Measurements from ENCODE around the gene FLOT2. TPM values are rescaled to one million over a fixed set of nuclear protein-coding genes. Genes with fewer than 3 reads are reported as not detected.

The FLOT2 gene
- total and polyA plus RNA-seq, 10 of the 15 experiments (the other 5 are each of a cell fraction or from before 2014, with no cell fraction given) = 56.8 to 302 (median 149) TPM

DNA sequence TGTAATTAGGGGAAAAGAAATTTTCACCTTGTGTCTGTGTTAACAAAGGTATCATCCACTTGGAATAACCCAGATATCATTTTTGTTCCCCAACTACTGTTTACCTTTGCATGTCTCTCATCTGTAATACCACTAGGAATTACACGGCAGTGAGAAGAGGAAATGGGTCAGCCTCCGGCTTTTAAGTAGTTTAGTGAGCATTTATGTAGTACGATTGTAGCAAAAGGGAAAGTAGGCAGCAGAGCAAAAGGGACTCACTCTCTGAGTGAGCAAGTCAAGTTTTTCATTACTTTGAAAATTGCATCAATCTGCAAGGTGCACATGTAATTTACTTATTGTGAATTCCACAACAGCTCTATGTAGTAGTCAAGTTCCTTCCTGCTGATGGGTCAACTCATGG is 42.6 kb upstream of the FLOT2 start:
- no peak overlapping the region for H3K27ac ChIP-seq (ENCODE audit: control insufficient read depth, insufficient read depth)
- TF ChIP-seq, protein P1, sequence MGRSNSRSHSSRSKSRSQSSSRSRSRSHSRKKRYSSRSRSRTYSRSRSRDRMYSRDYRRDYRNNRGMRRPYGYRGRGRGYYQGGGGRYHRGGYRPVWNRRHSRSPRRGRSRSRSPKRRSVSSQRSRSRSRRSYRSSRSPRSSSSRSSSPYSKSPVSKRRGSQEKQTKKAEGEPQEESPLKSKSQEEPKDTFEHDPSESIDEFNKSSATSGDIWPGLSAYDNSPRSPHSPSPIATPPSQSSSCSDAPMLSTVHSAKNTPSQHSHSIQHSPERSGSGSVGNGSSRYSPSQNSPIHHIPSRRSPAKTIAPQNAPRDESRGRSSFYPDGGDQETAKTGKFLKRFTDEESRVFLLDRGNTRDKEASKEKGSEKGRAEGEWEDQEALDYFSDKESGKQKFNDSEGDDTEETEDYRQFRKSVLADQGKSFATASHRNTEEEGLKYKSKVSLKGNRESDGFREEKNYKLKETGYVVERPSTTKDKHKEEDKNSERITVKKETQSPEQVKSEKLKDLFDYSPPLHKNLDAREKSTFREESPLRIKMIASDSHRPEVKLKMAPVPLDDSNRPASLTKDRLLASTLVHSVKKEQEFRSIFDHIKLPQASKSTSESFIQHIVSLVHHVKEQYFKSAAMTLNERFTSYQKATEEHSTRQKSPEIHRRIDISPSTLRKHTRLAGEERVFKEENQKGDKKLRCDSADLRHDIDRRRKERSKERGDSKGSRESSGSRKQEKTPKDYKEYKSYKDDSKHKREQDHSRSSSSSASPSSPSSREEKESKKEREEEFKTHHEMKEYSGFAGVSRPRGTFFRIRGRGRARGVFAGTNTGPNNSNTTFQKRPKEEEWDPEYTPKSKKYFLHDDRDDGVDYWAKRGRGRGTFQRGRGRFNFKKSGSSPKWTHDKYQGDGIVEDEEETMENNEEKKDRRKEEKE (IDR thresholded peaks at IDR 0.05) = no peak
- TF ChIP-seq JUNB (IDR thresholded peaks at IDR 0.05) = no peak
- TF ChIP-seq, protein P2, sequence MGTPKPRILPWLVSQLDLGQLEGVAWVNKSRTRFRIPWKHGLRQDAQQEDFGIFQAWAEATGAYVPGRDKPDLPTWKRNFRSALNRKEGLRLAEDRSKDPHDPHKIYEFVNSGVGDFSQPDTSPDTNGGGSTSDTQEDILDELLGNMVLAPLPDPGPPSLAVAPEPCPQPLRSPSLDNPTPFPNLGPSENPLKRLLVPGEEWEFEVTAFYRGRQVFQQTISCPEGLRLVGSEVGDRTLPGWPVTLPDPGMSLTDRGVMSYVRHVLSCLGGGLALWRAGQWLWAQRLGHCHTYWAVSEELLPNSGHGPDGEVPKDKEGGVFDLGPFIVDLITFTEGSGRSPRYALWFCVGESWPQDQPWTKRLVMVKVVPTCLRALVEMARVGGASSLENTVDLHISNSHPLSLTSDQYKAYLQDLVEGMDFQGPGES (IDR thresholded peaks at IDR 0.05) = no peak
- no peak for TF ChIP-seq SIN3A (IDR thresholded peaks at IDR 0.05; ENCODE audit: low read depth, low read length)
- peaks cover 0 to 21% of the 10 kb centered on the region in 2 experiments for H3K36me3 ChIP-seq (ENCODE audit: control insufficient read depth in 2 of 2, insufficient read depth in 2 of 2, low read length in 1 of 2)
- H3K9ac ChIP-seq (ENCODE audit: control insufficient read depth, insufficient read depth, low read length) = no peak overlapping the region
- BruUV-seq (replicated peaks) = no TSS peak
- whole genome bisulfite sequencing (ENCODE audit: insufficient coverage, insufficient replicate concordance, low lambda C conversion rate, missing lambda C conversion rate) = 27% methylated on average over 3 of the region's 3 CpGs
- H3K4me2 ChIP-seq (ENCODE audit: control insufficient read depth, insufficient read depth) = no peak overlapping the region
- ChIA-PET CTCF (no interaction called here), SMC1A (ENCODE audit: uncharacterized antibody, unreplicated experiment) (interaction anchor here (0.8 to 5.1 kb wide), 3 partner anchors 7 to 13 kb away, joined by 3 to 34 read pairs (median 3); no protein-coding TSS in a partner anchor), RAD21 (ENCODE audit: unreplicated experiment) (interaction anchor here (0.6 kb wide), 1 partner anchor 177 kb away, joined by 3 read pairs; no protein-coding TSS in a partner anchor), POLR2A (interaction anchor here (0.8 kb wide), 1 partner anchor 47 kb away, joined by 3 read pairs; no protein-coding TSS in a partner anchor)
- H3K27me3 ChIP-seq (replicated peaks in 1 of 2; ENCODE audit: control insufficient read depth in 2 of 2, insufficient read depth in 2 of 2, low read length in 1 of 2) = no peaks in the 10 kb centered on the region
- DNase-seq (ENCODE audit: low read depth, low spot score) = no peak
- peaks cover 9% of the 10 kb centered on the region; the same call in 1 of the 2 replicates for H3K4me1 ChIP-seq (ENCODE audit: control insufficient read depth, insufficient read depth, low read length)
- no peaks in the 10 kb centered on the region for H3K9me3 ChIP-seq (replicated peaks; ENCODE audit: control insufficient read depth, insufficient read depth, low read length)
- intact Hi-C loops (cut with micrococcal nuclease; ENCODE audit: unreplicated experiment) (no loop called here), in situ Hi-C loops (cut with MboI) (no loop called here)
- peaks cover 83% of the 10 kb centered on the region for H3K79me2 ChIP-seq (ENCODE audit: control insufficient read depth, insufficient read depth, low read length)
- no peak for ATAC-seq
- no peaks in the 10 kb centered on the region for H4K20me1 ChIP-seq (ENCODE audit: control insufficient read depth, insufficient read depth)
- no peak overlapping the region for H2AFZ ChIP-seq (ENCODE audit: control insufficient read depth, low read depth, low read length)
- no peak overlapping the region for H3K4me3 ChIP-seq
- FAIRE-seq = no peak

All from GM12878 (cell line).